Endothelial cell of umbilical vein (primary cell): ENCODE data around the gene CHN1. TPM values are rescaled to one million over a fixed set of nuclear protein-coding genes. Genes with fewer than 3 reads are reported as not detected.

Experiments
- BruUV-seq: library from RNA; stranded (reverse); fragments of 400-500 nt; replicated peaks from 2 replicates; lab custom pipeline; 2021; lab: Mats Ljungman, UMichigan
- CTCF ChIA-PET: fragments of 300-600, 350-600 bp; sonication (Branson Sonifier 250); formaldehyde crosslinking; loops from one replicate; lab custom pipeline; 2021; ENCODE audit warnings: antibody characterized with exemption, inconsistent platforms; lab: Charles Lee
- POLR2A ChIA-PET: fragments of 300-600, 350-600 bp; sonication (Branson Sonifier 250); formaldehyde crosslinking; loops from one replicate; lab custom pipeline; 2021; ENCODE audit warnings: antibody characterized with exemption, inconsistent platforms; lab: Charles Lee
- DNase-seq: peaks from one replicate; pipeline ENCODE4 v3.0.0-alpha.2; 2011; ENCODE audit warnings: low read depth, low spot score
- FAIRE-seq: peaks from 2 replicates; lab custom pipeline; 2011; peaks lifted over from hg19 to GRCh38; lab: Jason Lieb, UNC
- H2AFZ ChIP-seq: 2 replicates; pipeline ENCODE4 v1.6.0; 2012; ENCODE audit warnings: low read depth, low read length, control low read depth, inconsistent platforms
- H3K27ac ChIP-seq: 2 replicates; pipeline ENCODE4 v1.5.1; 2011; ENCODE audit warnings: low read depth, mild to moderate bottlenecking, control low read depth, low read length, moderate library complexity; ENCODE audit not compliant: insufficient read depth
- H3K27me3 ChIP-seq, 2 experiments: 2 replicates each; pipeline versions ENCODE4 v1.6.0 to v1.6.1; 2011; ENCODE audit warnings: low read length in 2 of 2, mixed read lengths in 1 of 2; ENCODE audit not compliant: control insufficient read depth in 2 of 2, insufficient read depth in 2 of 2
- H3K36me3 ChIP-seq, 2 experiments: 2 replicates in 1 of 2; 3 replicates in 1 of 2; pipeline ENCODE4 v1.5.1; 2011; ENCODE audit warnings: low read length in 2 of 2, mild to moderate bottlenecking in 1 of 2, moderate library complexity in 1 of 2; ENCODE audit not compliant: control insufficient read depth in 2 of 2, insufficient read depth in 2 of 2; ENCODE audit errors: extremely low read depth in 1 of 2
- H3K4me1 ChIP-seq: 3 replicates; pipeline ENCODE4 v1.5.1; 2011; ENCODE audit warnings: mild to moderate bottlenecking, low read length; ENCODE audit not compliant: control insufficient read depth, insufficient read depth; ENCODE audit errors: extremely low read depth
- H3K4me2 ChIP-seq: 2 replicates; pipeline ENCODE4 v1.6.1; 2011; ENCODE audit warnings: low read length, control low read depth, mixed read lengths; ENCODE audit not compliant: insufficient read depth
- H3K4me3 ChIP-seq, 3 experiments: fragments of 200-600 bp in 1 of 3; sonication (generic), shearing (Covaris generic) in 1 of 3; replicated peaks in 1 of 3; 2 replicates each; pipeline ENCODE4 v1.5.1; 2011 to 2016; ENCODE audit warnings: control low read depth in 3 of 3, low read length in 3 of 3, mild to moderate bottlenecking in 2 of 3, inconsistent platforms in 1 of 3, low read depth in 1 of 3, moderate library complexity in 1 of 3; ENCODE audit not compliant: insufficient read depth in 1 of 3
- H3K79me2 ChIP-seq: 2 replicates; pipeline ENCODE4 v1.6.0; 2012; ENCODE audit warnings: low read length, inconsistent platforms; ENCODE audit not compliant: control insufficient read depth, insufficient read depth
- H3K9ac ChIP-seq: replicated peaks from 2 replicates; pipeline ENCODE3; 2011; ENCODE audit warnings: low read length, control low read depth; ENCODE audit not compliant: insufficient read depth; ENCODE audit errors: extremely low read depth
- H3K9me1 ChIP-seq: replicated peaks from 3 replicates; pipeline ENCODE4 v1.6.0; 2011; ENCODE audit warnings: mild to moderate bottlenecking, low read length; ENCODE audit not compliant: control insufficient read depth, insufficient read depth; ENCODE audit errors: extremely low read depth
- H3K9me3 ChIP-seq: replicated peaks from 2 replicates; pipeline ENCODE4 v1.5.1; 2012; ENCODE audit warnings: low read length, inconsistent platforms; ENCODE audit not compliant: control insufficient read depth, insufficient read depth
- H4K20me1 ChIP-seq: replicated peaks from 2 replicates; pipeline ENCODE3; 2011; ENCODE audit warnings: mild to moderate bottlenecking, low read length; ENCODE audit not compliant: control insufficient read depth, insufficient read depth; ENCODE audit errors: extremely low read depth
- EZH2 ChIP-seq: IDR thresholded peaks from 2 replicates; pipeline ENCODE4 v1.6.1; 2012; ENCODE audit warnings: borderline replicate concordance, low read depth, mild to moderate bottlenecking, moderate library complexity, low read length, inconsistent platforms; ENCODE audit not compliant: severe bottlenecking
- FOS ChIP-seq: IDR thresholded peaks from 2 replicates; pipeline ENCODE4 v1.6.1; 2011; ENCODE audit warnings: mild to moderate bottlenecking, low read length, moderate library complexity, borderline replicate concordance; ENCODE audit not compliant: insufficient read depth
- GATA2 ChIP-seq: IDR thresholded peaks from 2 replicates; pipeline ENCODE4 v1.7.0; 2011; ENCODE audit warnings: low read depth, mild to moderate bottlenecking, moderate library complexity, mixed read lengths, low read length; ENCODE audit not compliant: insufficient read length, insufficient read depth
- JUN ChIP-seq: IDR thresholded peaks from 2 replicates; pipeline ENCODE4 v1.6.1; 2011; ENCODE audit warnings: borderline replicate concordance, low read depth; ENCODE audit not compliant: insufficient read length, insufficient read depth
- MYC ChIP-seq: IDR thresholded peaks from one replicate; pipeline ENCODE4 v1.6.1; 2011; ENCODE audit warnings: mild to moderate bottlenecking, low read depth, low read length
- POLR2A ChIP-seq: IDR thresholded peaks from 2 replicates; pipeline ENCODE4 v1.6.1; 2012; ENCODE audit warnings: low read depth, mild to moderate bottlenecking, control low read depth, low read length
- POLR2AphosphoS5 ChIP-seq: IDR thresholded peaks from 2 replicates; pipeline ENCODE4 v1.6.1; 2012; ENCODE audit warnings: low read depth, mild to moderate bottlenecking, control low read depth, low read length, moderate library complexity; ENCODE audit not compliant: insufficient read depth
- dilution Hi-C: fragments of 300-500 bp; cut with MboI; formaldehyde crosslinking; loops from one replicate; pipeline ENCODE4 v1.15.0; 2019; ENCODE audit warnings: low sequenced_read_pairs; ENCODE audit not compliant: extremely low pct_ligation_motif_present
- intact Hi-C: fragments of 100-400 bp; cut with micrococcal nuclease; formaldehyde crosslinking; loops from one replicate; pipeline ENCODE4 v1.10.0; 2022
- polyA plus RNA-seq, 4 experiments: library from polyadenylated mRNA; depleted of rRNA in 3 of 4; stranded (reverse) in 3 of 4; unstranded in 1 of 4; fragments of >200 nt; gene quantifications; 2 replicates each; pipeline versions ENCODE4 v1.2.1 to v1.2.3, GENCODE V29; 2011 to 2012; ENCODE audit warnings: missing spikeins in 1 of 4
- total RNA-seq: library from RNA; stranded (reverse); gene quantifications from 2 replicates; pipeline ENCODE4 v1.2.3, GENCODE V29; 2021
- TF ChIP-seq, protein P1 (sequence below): IDR thresholded peaks from 2 replicates; pipeline ENCODE4 v1.6.1; 2011; ENCODE audit not compliant: insufficient read depth, insufficient read length
- TF ChIP-seq, protein P2 (sequence below), 2 donors: IDR thresholded peaks; 1 replicate in 1 of 2; 2 replicates in 1 of 2; pipeline ENCODE4 v1.5.1; 2011; ENCODE audit warnings: low read length in 2 of 2, mild to moderate bottlenecking in 2 of 2, moderate library complexity in 2 of 2, control low read depth in 1 of 2, inconsistent platforms in 1 of 2, low read depth in 1 of 2; ENCODE audit not compliant: insufficient read depth in 1 of 2; ENCODE audit errors: extremely low read depth in 1 of 2

CHN1 gene
- total and polyA plus RNA-seq, 2 donors (not counting 3 experiments of a cell fraction or from before 2014, with no cell fraction given), result 23.3 to 24.9 TPM

DNA sequence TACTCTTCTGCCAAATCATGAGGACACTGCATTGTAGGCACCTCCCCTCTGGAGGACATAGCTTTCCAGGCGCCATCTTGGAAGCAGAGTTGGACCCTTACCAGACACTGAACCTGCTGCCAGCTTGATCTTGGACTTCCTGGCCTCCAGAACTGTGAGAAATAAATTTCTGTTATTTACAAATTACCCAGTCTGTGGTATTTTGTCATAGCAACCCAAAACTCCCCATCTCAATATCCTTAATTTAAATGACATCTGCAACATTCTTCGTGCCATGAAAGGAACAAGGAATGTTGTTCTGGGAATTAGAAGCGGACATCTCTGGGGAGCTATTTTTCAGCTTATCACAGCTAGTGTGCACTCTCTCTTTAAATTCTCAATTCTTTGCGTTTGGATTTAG is 183.6 kb downstream of the CHN1 start:
- Histone ChIP-seq H3K27ac (no peak overlapping the region), H3K9me1 (no peaks in the 10 kb centered on the region), H3K79me2 (no peaks in the 10 kb centered on the region), H4K20me1 (no peaks in the 10 kb centered on the region), H3K9me3 (no peaks in the 10 kb centered on the region), H3K27me3 (no peaks in the 10 kb centered on the region), H3K9ac (no peak overlapping the region), H3K4me3 (no peak overlapping the region), H3K36me3 (peaks cover 0 to 3% of the 10 kb centered on the region in 2 experiments), H2AFZ (no peak overlapping the region), H3K4me2 (no peak overlapping the region), H3K4me1 (peaks cover 12% of the 10 kb centered on the region)
- DNase-seq (no peak), FAIRE-seq (no peak)
- intact Hi-C loops, result no loop called here
- ChIA-PET POLR2A (no interaction called here), CTCF (no interaction called here)
- TF ChIP-seq MYC, result no peak
- no TSS peak for BruUV-seq
- dilution Hi-C loops, result no loop called here

DNA sequence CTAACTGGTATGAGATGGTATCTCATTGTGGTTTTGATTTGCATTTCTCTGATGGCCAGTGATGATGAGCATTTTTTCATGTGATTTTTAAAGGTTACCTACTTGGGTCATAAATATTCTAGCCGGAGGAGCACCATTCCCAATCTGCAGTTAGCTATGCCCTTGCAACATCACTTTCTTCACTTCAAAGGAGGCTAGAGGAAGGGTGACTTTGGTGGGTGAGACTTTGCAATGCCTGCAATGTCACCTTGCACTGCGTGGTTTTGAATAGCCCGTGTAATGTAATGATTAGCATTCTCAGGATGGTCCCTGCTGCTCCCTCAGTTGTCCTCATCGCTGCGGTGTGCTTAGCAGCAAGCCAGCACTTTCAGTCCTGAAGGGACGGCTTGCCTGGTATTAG is 184.8 kb downstream of the CHN1 start:
- CTCF ChIA-PET, result no interaction called here
- H4K20me1 ChIP-seq, result no peaks in the 10 kb centered on the region
- DNase-seq (no peak), FAIRE-seq (no peak)
- H3K9me1 ChIP-seq, result no peaks in the 10 kb centered on the region
- H3K9ac ChIP-seq, result no peak overlapping the region
- H3K27me3 ChIP-seq, result no peaks in the 10 kb centered on the region
- TF ChIP-seq POLR2AphosphoS5 (no peak), GATA2 (no peak), EZH2 (no peak), POLR2A (no peak), JUN (no peak), MYC (no peak), FOS (no peak)
- TF ChIP-seq, protein P1, sequence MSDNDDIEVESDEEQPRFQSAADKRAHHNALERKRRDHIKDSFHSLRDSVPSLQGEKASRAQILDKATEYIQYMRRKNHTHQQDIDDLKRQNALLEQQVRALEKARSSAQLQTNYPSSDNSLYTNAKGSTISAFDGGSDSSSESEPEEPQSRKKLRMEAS, result no peak
- TF ChIP-seq, protein P2, sequence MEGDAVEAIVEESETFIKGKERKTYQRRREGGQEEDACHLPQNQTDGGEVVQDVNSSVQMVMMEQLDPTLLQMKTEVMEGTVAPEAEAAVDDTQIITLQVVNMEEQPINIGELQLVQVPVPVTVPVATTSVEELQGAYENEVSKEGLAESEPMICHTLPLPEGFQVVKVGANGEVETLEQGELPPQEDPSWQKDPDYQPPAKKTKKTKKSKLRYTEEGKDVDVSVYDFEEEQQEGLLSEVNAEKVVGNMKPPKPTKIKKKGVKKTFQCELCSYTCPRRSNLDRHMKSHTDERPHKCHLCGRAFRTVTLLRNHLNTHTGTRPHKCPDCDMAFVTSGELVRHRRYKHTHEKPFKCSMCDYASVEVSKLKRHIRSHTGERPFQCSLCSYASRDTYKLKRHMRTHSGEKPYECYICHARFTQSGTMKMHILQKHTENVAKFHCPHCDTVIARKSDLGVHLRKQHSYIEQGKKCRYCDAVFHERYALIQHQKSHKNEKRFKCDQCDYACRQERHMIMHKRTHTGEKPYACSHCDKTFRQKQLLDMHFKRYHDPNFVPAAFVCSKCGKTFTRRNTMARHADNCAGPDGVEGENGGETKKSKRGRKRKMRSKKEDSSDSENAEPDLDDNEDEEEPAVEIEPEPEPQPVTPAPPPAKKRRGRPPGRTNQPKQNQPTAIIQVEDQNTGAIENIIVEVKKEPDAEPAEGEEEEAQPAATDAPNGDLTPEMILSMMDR (IDR thresholded peaks at IDR 0.05; ENCODE audit: extremely low read depth in 1 of 2, insufficient read depth in 1 of 2, low read depth in 1 of 2, low read length in 2 of 2), result no peak
- H3K4me1 ChIP-seq, result no peaks in the 10 kb centered on the region
- dilution Hi-C loops (no loop called here), intact Hi-C loops (no loop called here)
- no peak overlapping the region for H3K4me3 ChIP-seq
- no peak overlapping the region for H3K4me2 ChIP-seq
- no TSS peak for BruUV-seq
- POLR2A ChIA-PET, result no interaction called here
- H2AFZ ChIP-seq, result no peak overlapping the region
- peaks cover 0 to 3% of the 10 kb centered on the region in 2 experiments for H3K36me3 ChIP-seq
- H3K9me3 ChIP-seq, result no peaks in the 10 kb centered on the region
- no peak overlapping the region for H3K27ac ChIP-seq
- H3K79me2 ChIP-seq, result no peaks in the 10 kb centered on the region
